Thymus (tissue), 11 donors: ENCODE data around the gene FKRP. TPM values are rescaled to one million over a fixed set of nuclear protein-coding genes. Genes with fewer than 3 reads are reported as not detected.
"Not testable (repeated sequence)": the region's sequence is repeated elsewhere in the genome, so short reads cannot be mapped to it uniquely, and the experiment has no call there.

Source experiments
- DNase-seq, 9 donors: peaks; one replicate each; pipeline ENCODE4 v3.0.0-alpha.2; 2013; ENCODE audit warnings: low spot score in 9 of 9, low read depth in 6 of 9, missing footprints in 1 of 9
- H3K27ac ChIP-seq, 2 donors: one replicate each; pipeline ENCODE4 v1.5.1; 2013; ENCODE audit warnings: control low read depth in 1 of 2, low read depth in 1 of 2, low read length in 1 of 2, mild to moderate bottlenecking in 1 of 2, moderate library complexity in 1 of 2
- H3K27me3 ChIP-seq, 2 donors: one replicate each; pipeline ENCODE4 v1.5.1; 2013; ENCODE audit warnings: low read length in 1 of 2; ENCODE audit not compliant: control insufficient read depth in 2 of 2, insufficient read depth in 1 of 2
- H3K36me3 ChIP-seq, 2 donors: one replicate each; pipeline ENCODE4 v1.5.1; 2013; ENCODE audit warnings: low read length in 1 of 2, mild to moderate bottlenecking in 1 of 2, moderate library complexity in 1 of 2; ENCODE audit not compliant: control insufficient read depth in 2 of 2, insufficient read depth in 2 of 2
- H3K4me1 ChIP-seq, 2 donors: one replicate each; pipeline ENCODE4 v1.5.1; 2013; ENCODE audit warnings: low read length in 2 of 2; ENCODE audit not compliant: control insufficient read depth in 2 of 2, insufficient read depth in 2 of 2
- H3K4me3 ChIP-seq, 2 donors: one replicate each; pipeline ENCODE4 v1.5.1; 2013; ENCODE audit warnings: low read length in 2 of 2, control low read depth in 1 of 2, mild to moderate bottlenecking in 1 of 2
- H3K9me3 ChIP-seq, 2 donors: one replicate each; pipeline ENCODE4 v1.5.1; 2013; ENCODE audit warnings: low read length in 1 of 2, mild to moderate bottlenecking in 1 of 2; ENCODE audit not compliant: control insufficient read depth in 2 of 2, insufficient read depth in 1 of 2
- WGBS: extraction: QIAGEN DNeasy Blood & Tissue Kit; methylation state at CpG from one replicate; pipeline ENCODE4 v1.1.7; 2013; 5-methylcytosine and 5-hydroxymethylcytosine counted together
- polyA plus RNA-seq: library from polyadenylated mRNA; stranded (reverse); fragments of 200-250 nt; gene quantifications from one replicate; pipeline ENCODE4 v1.2.3, GENCODE V29; 2013
- total RNA-seq: library from RNA; stranded (reverse); fragments of 120-200 nt; gene quantifications from one replicate; pipeline ENCODE4 v1.2.4, GENCODE V29; 2013
- donor health status: healthy.

FKRP gene
- total and polyA plus RNA-seq, 2 donors, result 6.2 to 13.5 TPM

DNA sequence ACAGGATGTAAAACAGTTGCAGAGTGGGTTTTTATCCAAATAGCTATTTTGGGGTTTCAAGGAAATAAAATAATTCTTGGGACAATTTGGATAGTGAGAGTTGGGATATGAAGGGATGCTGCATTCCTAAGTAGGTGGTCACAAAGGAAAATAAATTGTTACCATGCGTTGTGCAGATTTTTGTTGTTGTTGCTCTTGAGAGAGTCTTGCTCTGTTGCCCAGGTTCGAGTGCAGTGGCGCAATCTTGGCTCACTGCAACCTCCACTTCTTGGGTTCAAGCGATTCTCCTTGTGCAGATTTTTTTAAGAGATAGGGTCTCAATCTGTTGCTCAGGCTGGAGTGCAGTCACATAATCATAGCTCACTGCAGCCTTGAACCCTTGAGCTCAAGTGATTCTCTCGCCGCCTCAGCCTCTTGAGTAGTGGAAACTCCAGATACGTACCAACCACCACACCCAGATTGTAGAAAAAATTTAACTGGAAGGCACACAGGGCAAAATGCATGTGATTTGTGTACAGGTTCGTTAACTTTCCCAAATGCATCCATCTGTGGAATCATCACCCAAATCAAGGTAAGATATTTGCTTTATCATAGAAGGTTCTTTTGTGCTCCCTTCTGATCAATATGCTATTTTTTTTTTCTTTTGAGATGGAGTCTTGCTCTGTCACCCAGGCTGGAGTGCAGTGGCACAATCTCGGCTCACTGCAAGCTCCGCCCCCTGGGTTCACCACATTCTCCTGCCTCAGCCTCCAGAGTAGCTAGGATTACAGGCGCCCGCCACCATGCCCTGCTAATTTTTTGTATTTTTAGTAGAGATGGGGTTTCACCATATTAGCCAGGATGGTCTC, 26.5 kb downstream of the FKRP start:
- H3K4me3 ChIP-seq, result no peak overlapping the region
- 93% methylated on average over 12 of the region's 12 CpGs for WGBS

DNA sequence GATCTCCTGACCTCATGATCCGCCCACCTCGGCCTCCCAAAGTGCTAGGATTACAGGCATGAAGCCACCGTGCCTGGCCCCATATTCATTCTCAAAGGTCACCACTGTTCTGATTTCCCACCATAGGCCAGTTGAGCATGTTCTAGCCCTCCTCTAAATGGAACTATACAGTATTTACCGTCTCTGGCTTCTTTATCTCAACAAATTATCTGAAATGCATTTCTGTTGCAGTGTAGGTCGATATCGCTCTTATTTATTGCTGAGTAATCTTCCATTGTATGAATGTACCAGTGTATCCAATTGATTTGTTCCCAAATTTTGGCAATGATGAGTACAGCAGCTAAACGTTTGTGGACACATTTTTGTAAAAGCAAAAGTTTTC, 27.2 kb downstream of the FKRP start:
- Histone ChIP-seq H3K27ac (no peak overlapping the region), H3K27me3 (no peaks in the 10 kb centered on the region), H3K4me1 (no peaks in the 10 kb centered on the region), H3K4me3 (no peak overlapping the region), H3K36me3 (peaks cover 31% of the 10 kb centered on the region in 2 donors), H3K9me3 (no peaks in the 10 kb centered on the region)
- 94% methylated on average over 7 of the region's 7 CpGs for WGBS
- DNase-seq, result no peak

More for the DNA sequence above, 26.5 kb downstream of the FKRP start:
- H3K4me1 ChIP-seq, result no peaks in the 10 kb centered on the region
- no peak overlapping the region for H3K27ac ChIP-seq
- H3K9me3 ChIP-seq, result no peaks in the 10 kb centered on the region
- H3K36me3 ChIP-seq, result peaks cover 27 to 29% of the 10 kb centered on the region in 2 donors
- H3K27me3 ChIP-seq, result no peaks in the 10 kb centered on the region
- DNase-seq, result no peak

DNA sequence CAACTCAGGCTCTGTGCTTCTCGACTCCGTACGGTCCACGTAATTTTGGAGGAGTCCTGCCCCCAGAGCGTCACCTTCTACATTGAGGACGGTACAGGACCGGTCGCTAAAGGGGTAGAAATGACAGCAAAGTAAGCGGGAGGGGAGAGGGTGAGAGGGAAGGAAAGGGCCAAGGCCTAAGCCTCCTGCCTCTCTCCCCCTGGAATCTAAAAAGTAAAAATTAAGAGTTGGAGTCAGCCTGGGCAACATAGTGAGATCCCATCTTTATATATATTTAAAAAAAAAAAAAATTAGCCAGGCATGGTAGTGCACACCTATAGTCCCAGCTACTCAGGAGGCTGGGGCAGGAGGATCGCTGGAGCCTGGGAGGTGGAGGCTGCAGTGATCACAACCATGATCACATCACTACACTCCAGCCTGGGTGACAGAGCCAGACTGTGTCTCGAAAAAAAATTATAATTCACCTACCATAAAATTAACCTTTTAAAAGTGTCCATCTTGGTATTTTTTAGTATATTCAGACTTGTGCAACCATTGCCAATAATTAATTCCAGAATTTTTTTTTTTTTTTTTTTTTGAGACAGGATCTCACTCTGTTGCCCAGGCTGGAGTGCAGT, 29.9 kb downstream of the FKRP start:
- no peak for DNase-seq
- Histone ChIP-seq H3K36me3 (peaks cover 44 to 45% of the 10 kb centered on the region in 2 donors), H3K27me3 (no peaks in the 10 kb centered on the region), H3K4me3 (no peak overlapping the region), H3K27ac (no peak overlapping the region), H3K4me1 (no peaks in the 10 kb centered on the region), H3K9me3 (no peaks in the 10 kb centered on the region)
- 95% methylated on average over 11 of the region's 11 CpGs for WGBS

DNA sequence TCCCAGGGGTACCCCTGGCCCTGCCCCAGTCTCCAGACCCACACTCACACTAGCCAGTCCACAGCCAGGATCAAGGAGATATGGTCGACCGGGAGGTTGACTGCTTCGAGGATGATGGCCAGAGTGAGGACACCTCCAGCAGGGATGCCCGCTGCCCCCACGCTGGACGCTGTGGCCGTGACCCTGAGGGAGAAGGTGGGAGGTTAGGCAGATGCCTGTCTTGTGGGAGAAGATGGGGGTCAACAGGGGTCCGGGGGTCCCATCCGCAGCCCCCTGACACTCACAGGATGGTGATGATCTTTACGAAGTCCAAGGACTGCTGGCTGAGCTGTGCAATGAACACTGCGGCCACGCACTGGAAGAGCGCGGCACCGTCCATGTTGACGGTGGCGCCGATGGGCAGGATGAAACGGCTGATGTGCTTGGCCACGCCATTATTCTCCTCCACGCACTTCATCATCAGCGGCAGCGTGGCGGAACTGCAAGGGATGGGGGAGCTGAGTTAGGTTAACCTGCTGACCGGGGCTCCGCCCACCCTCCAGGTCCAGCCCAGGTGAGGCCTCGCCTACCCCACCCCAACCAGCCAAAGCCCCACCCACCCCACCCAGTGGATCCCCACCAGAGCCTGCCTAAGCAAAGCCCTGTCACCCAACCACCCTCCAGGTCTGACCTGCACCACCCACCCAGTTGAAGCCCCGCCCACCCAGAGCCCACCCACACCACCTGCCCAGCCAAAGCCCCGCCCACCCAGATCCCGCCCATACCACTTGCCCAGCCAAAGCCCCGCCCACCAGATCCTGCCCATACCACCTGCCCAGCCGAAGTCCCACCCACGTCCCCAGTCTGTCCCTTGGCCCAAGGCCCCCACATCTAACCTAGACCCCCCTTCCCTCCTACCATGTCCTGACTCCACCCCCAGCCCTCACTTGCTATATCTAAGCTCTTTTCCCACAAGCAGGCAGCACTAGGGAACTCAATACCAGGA, 31.4 kb downstream of the FKRP start:
- no peak overlapping the region for H3K27ac ChIP-seq
- no peaks in the 10 kb centered on the region for H3K27me3 ChIP-seq

DNA sequence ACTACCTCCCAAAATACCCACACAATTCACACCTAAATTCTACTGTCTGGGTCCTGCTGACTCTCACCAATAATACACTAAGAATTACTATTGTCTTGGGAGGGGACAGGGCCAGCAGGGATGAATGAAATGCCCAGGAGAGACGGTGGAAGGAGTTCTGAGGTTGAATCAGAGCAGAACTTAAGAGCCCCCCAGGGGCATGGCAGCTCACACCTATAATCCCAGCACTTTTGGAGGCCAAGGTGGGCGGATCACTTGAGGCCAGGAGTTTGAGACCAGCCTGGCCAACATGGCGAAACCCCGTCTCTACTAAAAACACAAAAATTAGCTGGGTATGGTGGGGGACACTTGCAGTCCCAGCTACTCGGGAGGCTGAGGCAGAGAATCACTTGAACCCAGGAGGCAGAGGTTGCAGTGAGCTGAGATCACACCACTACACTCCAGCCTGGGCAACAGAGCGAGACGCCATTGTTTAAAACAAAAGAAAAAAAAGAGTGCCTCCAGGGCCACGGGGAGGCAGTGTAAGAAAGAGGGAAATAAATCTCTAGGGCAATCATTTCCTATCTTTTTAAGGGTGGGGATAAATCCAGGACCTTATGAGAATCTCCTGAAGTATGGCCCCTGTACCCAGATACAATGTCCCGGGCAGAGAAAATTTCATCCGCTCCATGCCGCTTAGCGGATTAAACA, 32.2 kb downstream of the FKRP start:
- not testable (repeated sequence) for H3K4me1 ChIP-seq, DNase-seq, H3K9me3 ChIP-seq, H3K27me3 ChIP-seq, H3K27ac ChIP-seq, H3K4me3 ChIP-seq
- H3K36me3 ChIP-seq, result peaks cover 64 to 66% of the 10 kb centered on the region in 2 donors
- WGBS, result 92% methylated on average over 12 of the region's 12 CpGs

More for the DNA sequence above, 31.4 kb downstream of the FKRP start:
- WGBS, result 98% methylated on average over 33 of the region's 33 CpGs
- no peaks in the 10 kb centered on the region for H3K9me3 ChIP-seq
- H3K4me1 ChIP-seq, result no peaks in the 10 kb centered on the region
- no peak overlapping the region for H3K4me3 ChIP-seq
- DNase-seq, result no peak
- H3K36me3 ChIP-seq, result peaks cover 56 to 58% of the 10 kb centered on the region in 2 donors

DNA sequence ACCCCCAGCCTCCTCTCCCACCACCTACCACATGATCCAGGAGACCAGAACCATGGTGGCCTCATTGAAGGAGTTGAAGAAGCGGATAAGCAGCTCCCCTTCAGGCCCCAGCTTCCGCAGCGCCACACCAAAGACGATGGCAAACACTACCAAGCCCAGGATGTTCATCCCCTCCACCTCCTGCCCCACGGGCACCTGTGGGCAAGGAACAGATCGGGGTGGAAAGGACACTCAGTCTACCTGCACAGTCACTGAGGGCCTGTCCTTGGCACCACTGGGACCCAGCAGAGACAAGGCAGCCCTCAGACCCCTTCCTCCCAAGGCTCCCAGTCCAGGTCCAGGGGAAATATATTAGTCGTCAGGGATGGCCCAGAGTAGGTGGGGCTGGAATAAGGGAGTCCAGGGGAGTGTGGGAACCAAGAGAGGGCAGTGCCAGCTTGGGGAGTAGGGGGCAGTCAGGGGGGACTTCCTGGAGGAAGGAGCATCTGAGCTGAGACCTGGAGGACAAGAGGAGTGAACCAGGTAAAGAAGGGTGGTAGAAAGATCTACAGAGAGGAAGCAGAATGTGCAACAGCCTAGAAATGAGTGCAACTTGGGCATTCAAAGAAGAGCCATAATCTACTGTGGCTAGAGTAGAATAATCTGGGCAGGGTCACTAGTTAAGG, 36.6 kb downstream of the FKRP start:
- Histone ChIP-seq H3K4me1 (peaks cover 26 to 41% of the 10 kb centered on the region in 2 donors), H3K36me3 (peaks cover 42 to 44% of the 10 kb centered on the region in 2 donors), H3K9me3 (no peaks in the 10 kb centered on the region), H3K4me3 (no peak overlapping the region), H3K27ac (no peak overlapping the region), H3K27me3 (no peaks in the 10 kb centered on the region)
- WGBS, result 98% methylated on average over 7 of the region's 7 CpGs
- no peak for DNase-seq

DNA sequence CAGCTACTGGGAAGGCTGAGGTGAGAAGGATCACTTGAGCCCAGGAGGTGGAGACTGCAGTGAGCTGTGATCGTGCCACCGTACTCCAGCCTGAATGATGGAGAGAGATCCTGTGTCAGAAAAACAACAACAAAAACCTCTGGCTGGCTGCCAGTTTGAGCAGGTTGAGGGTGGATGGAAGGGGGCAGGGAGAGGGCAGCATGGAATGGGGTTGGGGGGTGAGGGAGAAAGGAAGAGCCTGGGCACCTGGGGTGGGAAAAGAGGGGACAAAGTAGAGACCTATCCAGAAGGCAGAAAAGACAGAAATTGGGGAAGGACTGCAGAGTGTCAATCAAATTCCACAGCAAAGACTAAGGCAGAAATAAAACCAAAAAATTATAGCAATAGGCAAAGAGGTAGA, 37.8 kb downstream of the FKRP start:
- Histone ChIP-seq H3K36me3 (peaks cover 35 to 38% of the 10 kb centered on the region in 2 donors), H3K27ac (no peak overlapping the region), H3K9me3 (no peaks in the 10 kb centered on the region), H3K4me3 (no peak overlapping the region), H3K4me1 (peaks cover 27 to 49% of the 10 kb centered on the region in 2 donors), H3K27me3 (no peaks in the 10 kb centered on the region)
- DNase-seq, result no peak
- WGBS, result 95% methylated on average over 2 of the region's 2 CpGs
